ENCODE measurements around the gene MRPL55.
"Not testable (repeated sequence)": the region's sequence is repeated elsewhere in the genome, so short reads cannot be mapped to it uniquely, and the experiment has no call there.

Gene MRPL55

DNA sequence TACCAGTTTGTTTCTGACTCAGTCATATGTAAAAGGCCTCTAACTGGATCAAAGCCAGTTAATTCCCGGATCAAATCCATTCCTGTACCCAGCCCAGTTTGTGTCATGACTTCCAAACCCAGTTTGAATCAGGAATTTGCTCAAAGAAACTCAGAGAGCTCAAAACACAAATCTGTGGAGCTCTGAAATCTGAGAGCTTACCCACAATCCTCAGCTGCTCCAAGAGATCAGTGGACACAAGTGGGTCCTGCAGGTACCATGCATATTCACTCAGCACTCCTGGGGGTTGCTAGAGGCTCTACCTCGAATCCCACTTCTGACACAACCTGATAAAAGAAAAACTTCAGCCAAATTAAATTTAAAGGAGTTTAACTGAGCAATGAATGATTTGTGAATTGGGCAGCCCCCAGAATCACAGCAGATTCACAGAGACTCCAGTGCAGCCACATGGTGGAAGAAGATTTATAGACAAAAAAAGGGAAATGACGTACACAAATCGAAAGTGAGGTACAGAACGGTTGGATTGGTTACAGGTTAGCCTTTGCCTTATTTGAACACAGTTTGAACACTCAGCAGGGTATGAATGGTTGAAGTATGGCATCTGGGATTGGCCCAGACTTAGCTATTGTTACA, 11.9 kb upstream of the MRPL55 start:
- DNase-seq: no peak

DNA sequence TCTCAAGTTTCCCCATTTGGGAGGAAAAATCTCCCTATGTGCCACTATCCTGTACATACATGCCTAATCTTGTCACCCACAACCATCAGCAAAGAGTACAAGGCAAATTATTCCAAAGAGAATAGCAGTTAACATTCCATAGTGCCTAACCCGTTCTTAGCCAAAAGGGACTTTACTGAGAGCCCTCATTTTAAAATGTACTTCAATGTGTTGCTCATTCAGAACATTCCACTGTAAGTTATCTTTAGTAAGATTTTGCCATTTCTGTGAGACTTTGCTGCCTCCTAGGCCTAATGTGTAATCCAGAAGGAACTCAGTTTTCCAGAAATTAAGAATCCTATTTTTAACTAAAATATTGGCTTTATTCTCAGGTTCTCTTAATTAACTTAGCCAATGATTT, 11.3 kb upstream of the MRPL55 start:
- no peak for DNase-seq

DNA sequence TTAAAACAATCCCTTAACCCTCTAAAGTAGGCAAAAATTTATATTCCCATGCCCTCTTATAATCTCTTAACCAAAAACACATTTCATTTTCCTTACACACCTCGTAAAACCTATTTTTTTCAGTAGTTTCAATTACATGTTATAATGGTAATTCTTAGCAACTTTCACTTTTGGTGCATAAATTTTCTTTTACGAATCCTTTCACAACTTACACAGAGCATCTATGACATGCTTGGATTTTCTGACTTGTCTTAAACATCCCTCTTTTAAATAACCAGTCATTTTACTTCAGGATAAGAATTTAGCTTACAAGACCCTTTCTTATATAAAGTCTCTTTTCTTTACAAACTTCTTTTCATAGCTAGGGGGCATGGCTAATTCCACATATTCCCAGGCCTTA, 8.9 kb upstream of the MRPL55 start:
- no peak for DNase-seq

DNA sequence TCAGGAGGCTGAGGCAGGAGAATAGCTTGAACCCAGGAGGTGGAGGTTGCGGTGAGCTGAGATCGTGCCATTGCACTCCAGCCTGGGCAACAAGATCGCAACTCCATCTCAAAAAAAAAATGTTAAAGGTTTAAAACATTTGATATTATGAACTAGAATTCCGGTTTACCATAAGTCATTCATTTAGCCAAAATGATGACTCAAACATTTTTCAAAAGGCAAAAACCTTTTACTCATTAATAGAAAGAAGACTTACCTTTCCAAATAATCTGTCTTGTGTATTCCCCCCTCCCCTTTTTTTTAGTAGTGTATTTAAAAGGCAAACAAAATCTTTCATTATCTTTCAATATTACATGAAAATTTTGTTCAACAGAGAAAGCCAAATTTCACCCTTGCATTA, 8.2 kb upstream of the MRPL55 start:
- DNase-seq: no peak

DNA sequence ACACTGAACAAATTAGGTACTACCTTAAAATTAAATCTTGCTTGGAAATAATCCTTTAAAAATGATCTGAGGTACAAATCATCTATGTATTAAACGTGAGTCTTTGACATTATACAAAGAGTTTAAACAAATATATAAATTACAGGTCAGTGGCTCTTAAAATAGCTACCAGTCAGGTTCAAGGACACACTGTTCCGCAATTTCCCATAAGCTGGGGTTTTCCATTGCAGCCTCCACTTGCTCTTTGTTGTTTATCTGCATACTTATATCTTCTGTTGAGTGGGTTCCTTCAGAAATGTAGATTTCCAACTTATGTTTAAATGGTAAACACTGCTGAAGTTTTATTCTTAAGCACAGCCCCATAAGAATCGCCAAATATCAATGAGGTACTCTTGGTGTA, 5.7 kb upstream of the MRPL55 start:
- DNase-seq: no peak

DNA sequence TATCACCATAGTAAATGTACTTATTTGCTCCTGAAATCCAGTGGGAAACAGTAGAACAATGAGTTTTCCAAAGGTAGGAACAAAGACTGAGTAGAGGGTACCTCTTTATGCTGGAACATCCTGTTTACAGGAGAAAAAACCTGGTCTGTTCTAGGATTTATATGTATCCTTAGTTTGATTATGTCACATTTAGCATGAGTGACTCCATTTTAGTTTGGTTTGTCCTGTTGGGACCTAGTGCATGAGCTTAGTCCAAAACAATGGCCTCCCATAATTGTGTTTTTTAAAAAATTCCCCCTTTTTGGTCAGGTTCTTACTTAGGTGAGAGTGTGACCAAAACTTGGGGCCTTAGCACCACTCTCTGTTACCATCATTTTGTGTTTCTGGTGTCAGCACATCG, 3.5 kb upstream of the MRPL55 start:
- DNase-seq: no peak

DNA sequence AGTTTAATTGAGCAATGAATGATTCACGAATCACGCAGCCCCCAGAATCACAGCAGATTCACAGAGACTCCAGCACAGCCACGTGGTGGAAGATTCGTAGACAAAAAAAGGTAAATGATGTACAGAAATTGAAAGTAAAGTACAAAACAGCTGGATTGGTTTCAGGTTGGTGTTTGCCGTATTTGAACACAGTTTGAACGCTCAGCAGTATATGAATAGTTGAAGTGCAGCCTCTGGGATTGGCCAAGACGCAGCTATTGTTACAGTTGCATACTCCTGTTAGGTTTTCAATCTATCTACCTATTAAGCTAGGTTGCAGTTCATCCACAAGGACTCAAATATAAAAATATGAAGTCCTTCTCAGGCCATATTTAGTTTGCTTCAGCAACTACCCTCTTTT, 3.1 kb upstream of the MRPL55 start:
- DNase-seq: no peak

DNA sequence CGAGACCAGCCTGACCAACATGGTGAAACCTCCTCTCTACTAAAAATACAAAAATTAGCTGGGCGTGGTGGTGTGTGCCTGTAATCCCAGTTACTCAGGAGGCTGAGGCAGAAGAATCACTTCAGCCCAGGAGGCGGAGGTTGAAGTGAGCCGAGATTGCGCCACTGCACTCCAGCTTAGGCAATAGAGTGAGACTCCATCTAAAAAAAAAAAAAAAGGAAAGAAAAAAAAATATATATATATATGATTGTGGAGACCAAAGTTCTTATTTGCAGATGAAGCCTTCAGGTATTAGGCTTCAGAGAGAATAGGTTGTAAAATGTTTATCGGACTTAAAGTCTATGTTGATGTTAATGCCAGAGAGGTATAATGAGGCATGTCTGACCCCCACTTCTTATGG, 2.2 kb upstream of the MRPL55 start:
- DNase-seq: not testable (repeated sequence)

DNA sequence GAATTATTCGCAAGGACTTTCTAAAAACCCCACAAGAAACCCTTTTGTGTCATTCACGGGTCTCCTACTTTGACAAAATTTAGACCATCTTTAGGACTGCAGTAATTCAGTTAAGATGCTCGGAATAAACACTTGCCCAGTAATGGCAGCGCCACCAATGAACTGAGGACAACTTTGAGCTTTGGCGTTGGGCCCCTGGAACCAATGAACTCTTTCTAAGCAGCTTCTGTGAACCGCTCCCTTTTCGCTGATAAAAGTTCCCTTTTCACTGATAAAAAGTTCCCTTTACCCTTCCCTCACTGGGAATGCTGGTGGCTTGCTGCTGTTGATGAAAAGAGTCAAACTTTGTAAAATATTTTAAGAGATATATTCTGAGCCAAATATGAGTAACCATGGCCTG, 1.5 kb upstream of the MRPL55 start:
- DNase-seq: no peak

DNA sequence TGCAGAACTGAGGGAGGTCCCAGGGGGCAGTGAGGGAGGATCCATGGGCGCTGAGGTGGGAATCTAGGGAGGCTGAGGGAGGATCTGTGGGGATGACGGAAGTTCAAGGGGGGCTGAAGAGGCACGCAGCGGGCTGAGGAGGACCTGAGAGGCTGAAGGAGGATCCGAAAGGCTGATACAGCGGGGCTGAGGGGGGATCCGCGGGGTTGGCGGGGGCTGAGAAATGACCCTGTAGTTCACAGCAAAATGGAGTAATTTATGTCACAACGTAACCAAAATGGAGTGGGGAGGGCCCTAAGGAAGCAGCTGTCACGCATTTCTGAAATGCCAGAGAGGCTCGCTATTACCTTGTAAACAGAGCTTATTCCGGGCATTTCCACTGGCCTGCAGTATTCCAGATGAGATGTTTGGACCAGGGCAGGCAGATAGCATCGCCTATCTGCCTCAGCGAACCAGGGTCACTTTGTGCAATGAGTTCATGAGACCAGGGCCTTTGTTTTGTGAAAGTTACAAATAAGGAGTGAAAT, 926 bp upstream of the MRPL55 start:
- no peak for DNase-seq

DNA sequence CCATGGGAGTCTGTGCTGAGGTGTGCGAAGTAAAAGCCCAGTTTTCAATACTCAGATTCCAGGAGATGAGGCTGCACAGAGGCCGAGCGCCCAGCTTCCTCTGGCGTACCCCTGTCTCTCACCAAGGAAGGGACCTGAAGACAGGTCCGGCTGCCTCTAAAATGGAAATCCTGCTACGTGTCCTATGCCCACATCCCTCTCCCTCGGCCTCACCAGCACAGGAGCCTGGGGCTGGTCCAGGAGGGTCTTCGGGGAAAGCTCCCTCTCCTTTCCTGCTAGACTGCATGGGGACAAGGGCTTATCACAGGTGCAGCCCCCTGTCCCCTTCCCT, 392 bp downstream of the MRPL55 start:
- DNase-seq: no peak

DNA sequence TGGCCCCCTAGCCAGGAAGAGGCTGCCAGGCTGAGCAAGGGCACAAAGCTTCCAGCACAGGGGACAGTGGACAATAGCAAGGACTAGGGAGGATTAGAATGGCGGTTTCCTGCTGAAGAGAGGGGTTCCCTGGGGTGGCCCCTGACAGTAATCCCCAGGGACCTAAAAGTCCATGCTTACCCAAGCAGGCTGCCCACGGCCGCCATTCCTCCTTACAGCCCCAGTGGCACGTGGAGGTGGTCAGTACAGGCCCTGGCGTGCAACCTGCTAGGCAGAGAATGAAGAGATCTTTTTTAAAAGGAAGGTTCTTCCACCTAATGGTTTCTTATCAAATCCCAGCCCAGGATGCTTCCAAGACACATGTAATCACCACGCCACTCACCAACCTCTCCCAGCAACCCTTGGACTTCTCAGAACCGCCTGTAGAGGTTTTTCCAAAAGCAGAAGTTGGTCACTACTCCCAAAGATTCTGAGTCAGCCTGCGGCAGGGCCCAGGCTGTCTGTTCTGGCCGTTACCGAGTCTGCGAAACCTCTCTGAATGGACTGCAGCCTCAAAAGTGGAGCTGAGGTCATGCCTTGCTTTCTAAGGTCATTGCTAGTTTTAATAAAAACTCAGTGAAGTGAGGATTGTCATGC, 926 bp downstream of the MRPL55 start:
- DNase-seq: no peak

DNA sequence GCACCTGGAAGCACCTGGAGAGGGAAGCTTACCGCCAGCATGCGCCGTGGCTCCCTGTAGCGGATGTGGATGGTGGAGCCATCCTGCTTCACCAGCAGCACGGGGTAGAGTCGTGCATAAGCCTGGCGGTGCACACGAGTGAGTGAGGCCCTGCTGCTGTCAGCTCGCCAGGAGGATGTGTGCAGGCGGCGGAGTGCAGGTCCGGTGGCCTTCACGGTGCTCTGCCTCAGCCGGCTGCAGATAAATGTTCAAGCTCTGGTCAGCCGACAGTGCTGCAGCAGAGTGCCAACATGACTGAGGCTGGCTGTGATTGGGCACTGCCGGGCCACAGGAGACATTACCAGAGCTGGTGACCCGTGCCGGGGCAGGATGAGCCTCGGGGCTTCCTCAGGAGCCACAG, 1.5 kb downstream of the MRPL55 start:
- no peak for DNase-seq

DNA sequence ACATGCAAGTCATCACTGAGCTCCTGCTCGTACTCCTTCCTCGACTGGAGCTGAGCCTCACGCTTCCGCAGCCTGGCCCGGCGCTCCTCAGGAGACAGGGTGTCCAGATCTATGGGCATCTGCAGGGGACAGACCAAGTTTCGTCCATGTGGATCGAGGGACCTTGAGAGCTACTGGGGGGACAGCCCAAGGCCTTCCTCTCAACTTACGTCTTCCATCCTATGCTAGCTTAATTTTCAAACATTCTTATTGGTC, 2.4 kb downstream of the MRPL55 start:
- DNase-seq: no peak

DNA sequence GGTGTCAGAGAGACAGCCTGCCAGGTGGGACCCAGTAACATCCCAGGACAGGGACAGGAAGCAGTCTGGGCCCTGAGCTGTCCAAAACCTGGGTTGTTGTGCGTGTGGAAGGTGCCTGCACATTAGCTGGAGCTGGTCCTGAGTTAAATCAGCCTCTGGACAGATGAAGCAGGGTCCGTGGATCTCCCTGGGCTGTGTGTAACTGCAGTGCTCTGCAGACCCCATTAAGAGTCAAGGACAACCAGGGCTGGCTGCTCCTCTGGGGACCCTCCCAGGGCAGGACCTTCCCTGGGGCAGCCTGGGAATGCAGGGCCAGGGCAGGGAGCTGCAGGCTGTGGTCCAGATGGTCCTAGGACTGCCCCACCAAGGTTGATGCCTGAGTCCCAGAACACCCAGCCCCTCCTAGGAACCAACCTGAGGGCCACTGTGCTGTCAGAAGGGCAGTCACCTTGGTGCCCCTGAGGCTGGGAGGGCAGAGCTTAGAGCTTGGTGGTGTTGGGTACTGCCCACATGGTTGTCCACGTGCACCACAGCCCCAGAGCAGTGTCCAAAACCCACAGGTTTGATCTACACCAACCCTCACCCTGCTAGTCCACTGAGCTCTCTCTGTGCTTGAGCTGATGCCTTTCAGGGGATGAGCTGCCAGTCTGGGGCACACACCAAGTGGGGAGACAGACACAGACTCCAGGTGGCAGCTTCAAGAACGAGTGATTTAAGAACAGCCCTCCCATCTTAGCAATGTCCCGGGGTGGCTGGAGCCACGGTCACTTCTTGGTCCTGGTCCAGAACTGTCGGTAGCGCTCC, 2.9 kb downstream of the MRPL55 start:
- no peak for DNase-seq

DNA sequence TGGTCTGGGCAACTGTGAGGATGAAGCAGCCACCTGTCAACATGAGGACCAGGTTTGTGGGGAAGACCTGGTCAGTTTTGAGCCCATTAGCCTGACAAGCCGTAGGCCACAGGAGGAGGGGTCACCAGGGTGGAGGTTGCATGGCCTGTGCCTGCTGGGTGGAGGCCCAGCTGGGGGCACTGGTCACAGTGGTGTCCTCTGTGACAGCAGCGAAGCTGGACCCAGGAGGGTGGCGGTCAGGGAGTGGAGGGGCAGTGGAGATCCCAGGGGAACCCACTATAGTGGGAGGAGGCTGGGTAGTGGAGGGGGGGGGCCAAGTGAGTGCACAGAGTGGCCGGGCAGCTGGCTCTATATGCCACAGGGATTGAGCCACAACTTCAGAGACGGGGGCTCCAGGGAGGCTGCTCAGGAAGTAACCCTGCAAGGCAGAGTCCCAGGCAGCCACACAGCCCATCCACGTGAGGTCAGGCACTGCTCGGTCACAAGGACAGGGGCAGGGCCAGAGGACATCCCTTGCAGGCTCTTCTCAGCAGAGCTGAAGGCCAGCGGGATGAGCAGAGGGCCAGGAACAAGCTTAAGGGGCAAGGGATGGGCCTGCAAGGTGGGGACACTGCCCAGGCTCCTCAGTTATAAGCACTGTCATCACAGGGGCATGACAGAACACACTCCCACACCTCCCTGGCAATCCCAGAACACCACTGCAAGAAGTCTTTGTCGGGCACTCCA, 3.7 kb downstream of the MRPL55 start:
- DNase-seq: no peak

DNA sequence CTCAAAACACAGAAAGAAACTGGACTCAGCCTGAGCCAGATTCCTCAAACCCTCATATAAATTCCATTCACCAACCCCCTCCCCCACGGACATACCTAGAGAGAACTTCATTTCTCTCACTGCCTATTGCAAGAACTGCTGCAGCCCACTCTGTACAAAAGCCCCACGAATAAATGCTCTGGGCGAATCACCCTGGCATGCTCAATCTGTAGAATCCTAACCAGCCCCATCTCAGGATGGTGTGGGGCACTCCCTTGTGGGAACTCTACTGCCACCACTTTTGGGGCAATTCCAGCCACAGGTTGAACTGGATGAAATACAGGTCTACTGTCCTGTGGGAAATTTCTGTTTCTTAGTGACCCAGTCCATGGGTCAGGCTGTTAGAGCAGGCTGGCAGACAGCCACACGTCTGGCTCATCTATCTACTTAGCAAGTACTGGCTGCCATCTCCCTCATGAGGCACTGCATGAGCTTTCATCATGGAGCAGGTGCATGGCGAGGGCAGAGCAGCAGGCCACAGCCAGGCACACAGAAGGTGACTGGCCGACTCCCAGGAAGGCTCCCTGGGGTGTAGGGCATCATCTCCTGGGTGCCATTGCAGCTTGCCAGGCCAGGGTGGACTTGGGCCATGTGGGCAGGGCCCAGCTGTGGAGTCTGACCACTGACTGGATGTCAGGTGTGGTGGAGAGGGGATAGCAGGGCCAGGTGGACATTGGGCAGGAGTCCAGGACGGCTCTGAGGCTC, 4.4 kb downstream of the MRPL55 start:
- DNase-seq: no peak

DNA sequence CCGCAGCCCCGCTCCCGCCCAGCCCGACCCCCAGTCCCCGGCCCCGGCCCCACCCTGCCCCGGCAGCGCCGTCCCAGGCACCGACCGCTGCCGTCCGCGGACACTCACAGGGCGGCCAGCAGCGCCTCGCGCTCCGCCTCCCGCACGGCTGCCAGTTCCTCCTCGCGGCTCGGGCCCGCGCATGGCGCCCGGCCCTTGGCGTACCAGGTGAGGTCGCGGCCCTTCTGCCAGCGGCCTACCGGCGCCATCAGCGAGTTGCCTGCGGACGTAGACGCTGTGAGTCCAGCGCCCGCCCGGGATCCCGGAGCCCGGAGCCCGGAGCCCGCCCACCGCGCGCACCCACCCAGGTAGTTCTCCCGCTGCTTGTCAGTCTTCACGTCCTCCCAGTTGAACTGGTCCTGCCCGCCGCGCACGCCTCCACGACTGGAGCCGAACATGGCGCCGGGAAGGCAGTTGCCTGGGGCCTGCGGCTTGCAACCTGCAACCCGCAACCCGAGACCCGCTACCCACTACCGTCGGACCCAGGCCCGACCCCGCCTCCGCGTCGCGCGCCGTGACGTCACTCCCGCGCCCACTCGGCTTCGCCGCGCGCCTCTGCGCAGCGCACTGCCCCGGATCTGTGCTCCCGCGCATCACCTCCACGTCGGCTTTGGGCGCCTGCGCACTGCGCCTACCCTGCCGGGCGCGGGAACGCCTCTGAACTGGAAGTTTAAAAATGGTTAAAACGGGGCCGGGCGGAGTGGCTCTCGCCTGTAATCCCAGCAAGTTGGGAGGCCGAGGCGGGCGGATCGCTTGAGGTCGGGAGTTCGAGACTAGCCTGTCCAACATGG, 6.1 kb downstream of the MRPL55 start, which contains the start of gene C1orf35:
C1orf35 (minus strand) TSS at position 535 of the 830 bp plus-strand sequence; CDS start at position 437, 98 bp downstream.
- peak; percentile 93 for DNase-seq

DNA sequence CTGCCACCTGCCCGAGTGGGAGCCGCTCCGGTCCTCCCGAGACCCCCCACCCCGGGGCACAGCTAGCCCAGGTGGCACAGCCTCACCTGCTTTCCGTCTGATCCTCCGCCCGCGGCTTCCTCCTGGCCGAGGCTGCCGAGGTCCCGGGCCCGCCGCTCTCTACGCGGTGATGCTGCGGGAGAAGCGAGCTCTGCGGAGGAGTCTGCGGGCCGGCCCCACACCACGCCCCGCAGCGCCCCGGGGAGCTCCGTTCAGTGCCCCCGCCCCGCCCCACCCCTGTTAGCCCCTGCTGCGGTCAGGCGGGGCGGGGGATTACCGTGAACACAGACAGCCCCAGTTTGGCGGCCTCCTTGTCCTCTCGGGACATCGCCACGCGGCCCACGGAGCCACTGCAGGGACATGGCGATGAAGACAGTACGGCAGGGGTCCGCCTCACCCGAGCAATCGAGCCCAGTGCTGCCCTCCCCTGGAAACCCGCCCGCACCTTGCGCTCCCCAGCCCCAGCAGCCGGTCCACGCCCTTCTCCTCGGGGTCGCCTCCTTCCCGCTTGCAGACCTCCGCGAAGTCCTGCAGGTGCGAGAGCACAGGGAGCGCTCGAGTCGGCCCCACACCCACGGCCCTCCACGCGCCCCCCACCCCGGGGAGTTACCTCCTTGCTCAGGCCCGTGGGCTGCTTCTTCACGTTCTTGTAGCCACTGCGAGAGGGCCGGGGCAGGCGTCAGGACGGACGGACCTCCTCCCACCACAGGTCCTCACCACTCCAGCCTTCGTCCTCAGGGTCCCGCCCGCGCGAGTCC, 6.9 kb downstream of the MRPL55 start:
- DNase-seq: no peak

DNA sequence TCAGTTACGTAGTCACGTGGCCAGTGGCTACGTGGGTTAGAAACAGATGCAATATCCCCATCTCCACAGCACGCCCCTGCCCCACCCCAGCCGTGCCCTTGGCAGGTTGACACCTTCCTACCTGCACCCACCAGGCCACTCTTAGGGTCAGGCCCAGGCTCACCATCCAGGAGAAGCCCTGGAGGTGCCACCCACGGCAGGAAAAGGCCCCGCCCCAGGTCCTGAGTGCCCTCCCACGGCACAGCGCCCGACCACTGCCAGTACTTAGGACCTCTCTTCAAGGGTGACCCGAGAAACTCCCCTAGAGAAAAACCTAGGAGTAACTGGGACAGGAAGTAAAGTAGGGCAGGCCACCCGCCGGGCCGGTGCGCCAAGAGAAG, 7.5 kb downstream of the MRPL55 start:
- DNase-seq: no peak

Data from fibroblast of skin of scalp (primary cell).